Measurements from ENCODE around the gene DSC2. TPM values are rescaled to one million over a fixed set of nuclear protein-coding genes. Genes with fewer than 3 reads are reported as not detected.

Gene DSC2
- total RNA-seq, 1 experiment from 2014 or later = 22.9 TPM

Other genes with a start within 250 kb of the DSC2 start
- 0.73 and 1.2 TPM in 2 replicates for gene DSC3, start 59.7 kb downstream of the DSC2 start, total RNA-seq (2014; rRNA removed; shearing (Covaris generic))
- gene DSC1, start 60.4 kb upstream of the DSC2 start, total RNA-seq (2014; rRNA removed; shearing (Covaris generic)) = 0.04 TPM in 1 of 2 replicates, not detected in the other
- gene DSG1, start 215.7 kb upstream of the DSC2 start, total RNA-seq (2014; rRNA removed; shearing (Covaris generic)) = 0.14 TPM in 1 of 2 replicates, not detected in the other

Data from H7 (cell line).